Measurements from ENCODE around the gene ATRNL1.

ATRNL1 gene

DNA sequence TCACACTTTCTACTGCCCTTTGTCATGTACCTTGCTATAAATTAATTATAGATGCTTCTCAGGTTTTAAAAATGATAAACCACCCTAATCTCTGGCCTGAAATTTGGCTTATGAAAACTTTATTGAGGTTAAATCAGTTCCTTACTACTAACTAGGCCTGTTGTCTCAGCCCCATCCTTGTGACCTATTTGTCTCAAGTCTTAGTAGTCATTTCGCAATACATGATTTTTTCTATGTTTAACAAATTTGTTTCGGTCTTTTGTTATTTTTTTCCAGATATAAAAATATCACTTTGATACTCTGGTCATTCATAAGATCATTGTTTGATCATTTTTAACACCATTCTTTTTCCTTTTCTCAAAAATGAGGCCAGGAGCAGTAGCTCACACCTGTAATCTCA is 768.3 kb downstream of the ATRNL1 start:
- TF ChIP-seq, protein P1, sequence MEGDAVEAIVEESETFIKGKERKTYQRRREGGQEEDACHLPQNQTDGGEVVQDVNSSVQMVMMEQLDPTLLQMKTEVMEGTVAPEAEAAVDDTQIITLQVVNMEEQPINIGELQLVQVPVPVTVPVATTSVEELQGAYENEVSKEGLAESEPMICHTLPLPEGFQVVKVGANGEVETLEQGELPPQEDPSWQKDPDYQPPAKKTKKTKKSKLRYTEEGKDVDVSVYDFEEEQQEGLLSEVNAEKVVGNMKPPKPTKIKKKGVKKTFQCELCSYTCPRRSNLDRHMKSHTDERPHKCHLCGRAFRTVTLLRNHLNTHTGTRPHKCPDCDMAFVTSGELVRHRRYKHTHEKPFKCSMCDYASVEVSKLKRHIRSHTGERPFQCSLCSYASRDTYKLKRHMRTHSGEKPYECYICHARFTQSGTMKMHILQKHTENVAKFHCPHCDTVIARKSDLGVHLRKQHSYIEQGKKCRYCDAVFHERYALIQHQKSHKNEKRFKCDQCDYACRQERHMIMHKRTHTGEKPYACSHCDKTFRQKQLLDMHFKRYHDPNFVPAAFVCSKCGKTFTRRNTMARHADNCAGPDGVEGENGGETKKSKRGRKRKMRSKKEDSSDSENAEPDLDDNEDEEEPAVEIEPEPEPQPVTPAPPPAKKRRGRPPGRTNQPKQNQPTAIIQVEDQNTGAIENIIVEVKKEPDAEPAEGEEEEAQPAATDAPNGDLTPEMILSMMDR (IDR thresholded peaks at IDR 0.05; ENCODE audit: low read depth, low read length) = no peak
- H3K4me3 ChIP-seq (ENCODE audit: low read depth, low read length) = no peak overlapping the region

DNA sequence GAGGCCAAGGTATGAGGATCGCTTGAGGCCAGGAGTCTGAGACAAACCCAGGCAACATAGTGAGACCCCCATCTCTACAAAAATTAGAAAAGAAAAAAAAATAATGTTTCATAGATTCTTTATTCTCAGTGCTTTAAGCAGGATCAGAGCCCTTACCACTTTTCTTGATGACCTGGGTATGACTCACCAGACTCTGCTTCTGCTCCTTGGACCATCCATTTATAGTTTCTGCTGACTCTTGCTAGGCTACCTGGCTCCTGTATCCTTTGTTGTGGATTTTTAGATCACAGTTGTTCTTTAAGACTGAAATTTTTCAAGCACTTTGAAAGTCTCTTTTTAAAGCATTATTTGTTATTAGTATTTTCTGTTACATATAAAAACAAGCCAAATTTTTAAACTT is 768.7 kb downstream of the ATRNL1 start:
- TF ChIP-seq, protein P1 (IDR thresholded peaks at IDR 0.05; ENCODE audit: low read depth, low read length) = no peak

DNA sequence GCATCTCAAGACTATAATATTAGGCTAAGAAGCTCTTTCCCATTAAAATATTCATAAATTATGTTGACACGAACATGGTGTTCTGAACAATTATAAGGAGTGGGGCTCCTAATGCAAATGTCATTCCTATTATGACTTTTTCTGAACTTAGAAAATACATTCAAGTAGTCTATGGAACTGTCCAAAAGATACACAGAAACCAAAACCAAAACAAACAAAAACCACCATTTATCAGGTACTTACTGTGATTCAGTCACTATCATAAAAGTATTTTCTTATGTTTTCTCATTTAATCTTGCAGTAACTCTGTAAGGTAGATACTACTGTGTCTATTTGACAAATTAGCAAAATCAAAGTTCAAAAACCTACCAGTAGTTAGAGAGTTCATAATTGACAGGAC is 773.0 kb downstream of the ATRNL1 start:
- TF ChIP-seq, protein P1 (IDR thresholded peaks at IDR 0.05; ENCODE audit: low read depth, low read length) = no peak

More for the DNA sequence above, 768.7 kb downstream of the ATRNL1 start:
- H3K4me3 ChIP-seq (ENCODE audit: low read depth, low read length) = no peak overlapping the region

DNA sequence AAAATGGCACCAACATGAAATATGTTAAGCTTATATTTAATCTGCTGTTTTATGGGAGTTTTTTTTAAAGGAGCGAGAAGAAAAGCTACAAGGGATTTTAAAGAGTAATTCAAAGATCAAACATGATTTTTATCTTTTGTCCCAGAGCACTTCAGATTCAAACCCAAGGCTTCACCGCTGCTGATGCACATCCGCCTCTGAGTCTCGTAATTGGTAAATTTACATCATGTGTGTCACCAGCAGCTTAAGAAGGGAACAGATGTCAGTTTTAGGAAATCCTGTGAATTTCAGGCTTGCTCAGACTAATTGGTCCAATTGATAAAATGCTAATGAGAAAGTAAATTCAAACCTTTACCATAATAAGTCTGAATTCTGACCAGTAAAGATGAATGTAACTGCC is 773.5 kb downstream of the ATRNL1 start:
- no peak overlapping the region for H3K4me3 ChIP-seq (ENCODE audit: low read depth, low read length)
- TF ChIP-seq, protein P1 (IDR thresholded peaks at IDR 0.05; ENCODE audit: low read depth, low read length) = no peak

More for the DNA sequence above, 773.0 kb downstream of the ATRNL1 start:
- no peak overlapping the region for H3K4me3 ChIP-seq (ENCODE audit: low read depth, low read length)

DNA sequence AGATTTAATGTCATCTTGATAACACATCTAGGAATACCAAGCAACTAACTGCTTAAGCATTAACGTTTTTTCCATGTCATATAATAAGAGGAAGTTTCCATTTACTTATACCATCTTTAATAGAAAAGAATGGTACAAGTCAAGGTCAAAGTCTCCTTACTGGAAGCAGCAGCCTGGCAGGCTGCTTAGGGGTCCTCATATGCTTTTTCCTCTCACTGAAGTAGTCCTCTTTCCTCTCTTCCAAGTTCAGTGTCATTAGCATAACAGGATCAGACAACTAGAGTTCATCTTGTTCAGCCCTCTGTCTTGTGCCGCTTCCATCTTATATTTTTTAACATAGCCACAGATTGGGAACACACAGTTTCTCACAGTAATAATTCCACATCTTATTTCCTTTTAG is 774.1 kb downstream of the ATRNL1 start:
- TF ChIP-seq, protein P1 (IDR thresholded peaks at IDR 0.05; ENCODE audit: low read depth, low read length) = no peak
- H3K4me3 ChIP-seq (ENCODE audit: low read depth, low read length) = no peak overlapping the region

DNA sequence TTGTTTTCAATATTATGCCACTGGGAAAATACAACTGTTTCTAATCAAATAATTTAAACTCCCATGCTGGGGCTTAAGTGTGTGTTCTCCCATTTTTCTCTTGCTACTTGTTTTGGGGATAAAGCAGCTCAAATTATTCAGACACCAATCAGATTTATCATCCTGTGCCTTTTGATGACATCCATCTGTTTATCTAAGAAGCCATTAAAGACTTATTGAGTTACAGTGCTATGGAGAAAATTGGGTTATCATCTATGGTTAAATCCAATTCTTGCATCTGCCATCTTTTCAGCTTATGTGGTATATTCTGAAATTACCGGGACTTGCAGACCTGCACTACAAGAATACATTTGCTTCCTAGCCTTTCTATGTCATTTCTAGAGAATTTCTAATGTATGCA is 778.7 kb downstream of the ATRNL1 start:
- no peak overlapping the region for H3K4me3 ChIP-seq (ENCODE audit: low read depth, low read length)
- TF ChIP-seq, protein P1 (IDR thresholded peaks at IDR 0.05; ENCODE audit: low read depth, low read length) = no peak

DNA sequence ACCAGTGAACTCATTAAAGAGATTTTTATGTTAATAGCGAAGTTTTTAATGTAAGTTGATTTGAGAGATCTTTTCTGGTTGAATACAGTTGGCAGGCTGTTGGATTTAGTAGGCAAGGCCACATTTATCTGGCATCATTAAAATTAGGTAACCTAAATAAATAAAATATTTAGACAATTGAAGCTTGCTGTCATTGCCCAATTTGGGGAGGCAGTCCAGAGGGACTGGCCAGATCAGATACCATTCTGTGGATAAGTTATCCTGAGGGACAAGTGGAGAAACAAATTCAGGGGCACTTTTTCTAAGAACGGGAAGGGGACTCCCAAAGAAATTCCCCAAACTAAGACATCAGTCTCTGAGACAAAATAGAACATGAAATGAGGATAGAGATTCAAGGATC is 782.0 kb downstream of the ATRNL1 start:
- no peak overlapping the region for H3K4me3 ChIP-seq (ENCODE audit: low read depth, low read length)
- TF ChIP-seq, protein P1 (IDR thresholded peaks at IDR 0.05; ENCODE audit: low read depth, low read length) = no peak

Measured in WI38 (cell line).